GM04504 (cell line): ENCODE data around the gene DLG4.

Experiments
- DNase-seq: peaks from one replicate; pipeline ENCODE4 v3.0.0-alpha.2; 2012; ENCODE audit warnings: low read depth

Gene DLG4

DNA sequence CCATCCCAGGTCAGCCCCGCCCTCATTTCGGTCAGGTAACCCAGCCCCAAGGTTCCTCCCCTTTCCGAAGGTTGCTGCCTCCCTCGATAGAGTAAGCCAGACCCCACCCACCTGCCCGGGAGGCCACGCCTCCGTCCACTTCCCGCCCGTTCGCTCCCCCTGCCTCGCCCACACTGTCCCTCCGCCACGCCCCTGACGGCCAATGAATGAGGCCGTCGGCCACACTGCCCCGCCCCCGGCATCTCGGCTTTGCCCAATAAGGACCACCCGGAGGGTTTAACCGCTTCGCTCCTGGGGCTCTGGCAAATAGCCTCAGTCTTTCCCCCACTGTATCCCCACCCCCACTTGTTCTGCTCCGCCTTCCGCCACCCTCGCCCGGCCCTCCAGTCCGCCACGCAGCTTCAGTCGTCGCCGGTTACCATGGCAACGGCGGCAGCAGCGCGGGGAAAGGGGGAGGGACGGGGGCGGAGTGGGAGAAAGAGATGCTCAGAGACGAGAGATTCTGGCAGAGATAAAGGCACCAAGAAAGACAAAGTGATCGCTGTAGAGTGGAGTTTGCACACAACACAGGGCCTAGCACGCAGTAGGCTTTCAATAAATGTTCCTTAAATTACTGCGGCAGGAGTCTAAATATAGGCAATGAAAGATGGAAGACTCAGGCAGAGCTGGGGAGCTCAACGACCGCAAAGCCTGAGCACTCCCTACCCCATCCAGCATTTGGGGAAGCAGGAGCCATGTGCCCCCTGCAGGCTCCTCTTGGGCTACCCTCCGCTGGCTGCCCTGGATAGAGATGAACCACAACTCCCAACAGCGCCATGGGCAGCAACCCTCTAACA, 5.1 kb downstream of the DLG4 start:
- peak; percentile 90 for DNase-seq

DNA sequence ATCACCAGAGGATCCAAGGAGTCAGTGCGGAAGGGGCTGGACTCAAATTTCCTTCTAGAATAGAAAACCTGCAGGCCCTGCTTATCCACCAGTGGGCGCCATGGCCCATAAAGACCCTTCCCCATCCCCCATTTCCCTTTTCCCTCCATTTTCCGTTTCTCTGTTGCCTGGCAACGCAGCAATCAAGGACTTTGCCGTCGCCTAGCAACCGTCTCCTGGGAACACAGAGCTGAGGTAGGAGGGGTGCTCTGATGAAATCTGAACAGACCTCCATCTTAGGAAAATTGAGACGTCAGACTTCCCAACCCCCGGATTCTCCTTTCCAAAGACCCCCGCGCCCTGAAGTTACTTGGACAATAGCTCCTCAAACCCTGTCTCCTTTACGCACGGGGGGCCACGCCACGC, 5.7 kb downstream of the DLG4 start:
- DNase-seq: no peak

DNA sequence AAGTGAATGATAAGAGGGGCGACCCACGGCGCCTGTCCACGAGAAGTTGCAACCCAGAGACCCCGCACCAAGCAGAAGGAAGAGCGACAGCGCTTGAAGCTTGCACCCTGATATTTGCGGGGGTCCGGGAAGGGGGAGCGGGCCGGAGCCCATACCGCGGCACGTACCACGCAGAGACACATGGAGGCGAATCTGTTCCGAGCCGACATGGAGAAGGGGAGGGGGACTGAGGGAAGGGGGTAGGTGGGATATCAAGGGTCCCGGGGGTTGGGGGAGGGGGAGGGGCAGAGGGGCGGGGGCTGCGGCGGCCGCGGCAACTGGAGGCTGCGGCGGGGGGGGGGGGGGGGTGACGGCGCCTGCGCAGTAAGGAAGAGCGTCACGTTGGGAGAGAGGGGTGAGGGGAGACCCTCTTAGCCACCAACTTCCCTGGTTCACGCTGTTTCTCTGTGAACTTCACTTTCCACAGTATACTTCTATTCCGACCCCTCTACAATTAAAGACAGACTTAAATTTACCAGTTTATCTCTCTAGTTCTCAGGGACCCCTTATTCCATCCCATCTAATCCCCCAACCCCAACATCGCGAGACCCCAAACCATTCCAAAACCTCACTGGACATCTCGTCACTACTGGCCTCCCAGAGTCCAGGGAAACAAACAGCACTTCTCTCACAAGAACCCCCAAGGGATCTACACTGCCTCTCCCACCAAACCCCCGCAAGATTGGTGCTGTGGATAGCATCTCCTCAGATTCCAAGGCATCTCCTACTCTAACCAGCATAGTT, 8.0 kb downstream of the DLG4 start:
- DNase-seq: no peak

DNA sequence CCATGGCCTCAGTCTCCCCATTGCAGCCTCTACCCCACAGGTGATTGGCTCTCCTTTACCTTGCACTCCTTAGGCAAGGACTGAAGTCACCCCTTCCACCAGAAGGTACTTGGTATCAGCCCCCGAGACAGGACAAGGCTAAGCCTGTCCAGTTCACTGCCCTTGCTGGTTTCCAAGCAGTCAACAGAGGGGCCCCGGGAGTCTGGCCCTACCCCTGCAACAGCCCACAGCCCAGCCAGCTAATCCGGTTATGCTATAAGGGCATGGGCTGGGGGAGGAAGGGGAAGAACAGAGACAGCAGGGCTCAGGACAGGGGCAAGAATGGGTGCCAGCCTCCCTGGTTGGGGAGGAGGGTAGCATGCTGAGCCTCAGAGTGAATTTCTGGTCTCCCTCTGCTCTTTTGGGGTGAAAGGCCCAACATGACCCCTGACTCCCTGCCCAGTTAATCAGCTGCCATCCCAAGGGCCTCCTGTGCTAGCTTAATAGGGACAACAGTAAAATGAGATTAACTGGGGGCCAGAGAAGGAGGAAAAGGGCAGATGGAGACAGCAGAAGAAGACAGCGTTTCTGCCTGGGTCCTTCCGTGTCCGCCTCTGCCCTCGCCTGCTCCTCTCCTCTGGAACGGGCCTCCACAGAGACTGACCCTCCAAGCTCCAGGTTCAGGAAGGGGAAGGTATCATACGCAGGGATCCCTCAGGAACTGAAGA, 10.7 kb downstream of the DLG4 start:
- DNase-seq: no peak

DNA sequence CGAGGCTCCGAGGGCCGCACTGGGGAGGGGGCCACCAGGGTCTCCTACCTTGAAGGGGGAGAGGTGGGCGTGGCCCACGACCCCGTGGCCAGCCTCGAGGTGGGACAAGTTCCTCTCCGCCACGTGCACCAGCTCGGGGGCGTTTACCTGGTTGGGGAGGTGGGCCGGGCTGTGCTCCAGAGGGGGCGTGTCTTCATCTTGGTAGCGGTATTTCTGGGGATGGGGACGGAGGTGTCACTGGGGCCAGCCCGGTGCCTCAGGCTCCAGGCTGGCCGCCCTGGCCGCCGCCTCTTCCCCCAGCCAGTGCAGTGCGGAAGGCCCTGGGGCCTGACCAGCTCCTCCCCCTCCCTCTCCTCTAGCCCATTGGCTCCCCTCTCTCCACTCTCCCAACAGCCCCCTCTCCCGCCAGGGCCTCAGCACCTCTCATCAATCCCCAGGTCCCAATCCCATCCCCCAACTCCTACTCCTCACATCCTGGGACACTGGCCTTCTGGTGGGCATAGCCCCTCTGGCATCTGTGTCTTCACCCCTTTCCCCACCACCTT, 11.5 kb downstream of the DLG4 start:
- DNase-seq: no peak

DNA sequence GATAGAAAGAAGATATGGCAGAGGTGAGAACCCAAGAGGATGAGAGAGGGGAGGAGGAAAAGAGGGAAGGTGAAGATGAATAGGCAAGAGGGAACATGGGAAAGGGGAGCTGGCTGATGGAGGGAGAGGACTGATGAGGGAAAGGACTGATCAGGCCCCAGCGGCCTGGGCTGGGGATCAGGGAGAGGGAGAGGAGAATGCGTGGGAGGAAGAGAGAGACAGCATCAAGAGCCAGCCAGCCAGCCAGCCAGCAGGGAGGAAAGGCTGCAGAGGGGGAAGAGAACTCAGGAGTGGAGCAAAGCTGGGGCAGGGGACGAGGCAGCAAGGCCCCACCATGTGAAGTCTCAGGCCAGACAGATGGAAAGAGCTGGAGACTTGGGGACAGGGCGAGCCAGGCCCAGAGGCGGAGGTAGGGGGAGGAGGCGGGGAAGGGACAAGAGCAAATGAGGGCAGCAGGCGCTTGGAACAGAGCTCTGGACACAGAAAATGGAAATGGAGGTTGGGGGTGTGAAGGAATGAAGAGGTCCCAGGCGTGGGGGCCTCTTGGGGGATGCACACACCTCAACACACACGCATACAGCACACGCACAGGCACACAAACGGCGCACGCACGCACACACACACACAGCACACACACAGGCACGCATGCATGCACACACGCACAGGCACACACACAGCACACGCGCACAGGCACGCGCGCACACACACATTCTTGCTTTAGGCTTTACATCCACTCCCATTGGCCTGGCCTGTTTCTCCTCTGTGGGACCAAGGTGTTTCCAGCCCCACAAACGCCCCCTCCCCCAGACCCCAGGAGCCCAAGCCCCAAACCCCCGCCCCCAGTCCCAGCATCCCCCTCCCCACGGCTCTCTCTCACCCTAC, 12.3 kb downstream of the DLG4 start:
- DNase-seq: no peak

DNA sequence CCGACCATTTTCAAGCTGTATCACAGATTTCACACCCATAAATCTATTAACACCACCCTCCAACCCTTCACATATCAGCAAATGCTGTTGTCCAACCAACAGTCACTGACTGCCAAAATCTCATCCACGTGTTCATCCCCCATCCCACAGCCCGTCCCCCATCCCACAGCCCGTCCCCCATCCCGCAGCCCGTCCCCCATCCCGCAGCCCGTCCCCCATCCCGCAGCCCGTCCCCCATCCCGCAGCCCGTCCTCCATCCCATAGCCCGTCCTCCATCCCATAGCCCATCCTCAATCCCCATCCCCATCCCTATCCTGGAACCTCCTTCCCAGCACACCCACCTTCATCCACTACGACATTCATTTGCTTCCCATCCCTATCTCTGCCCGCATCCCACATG, 14.1 kb downstream of the DLG4 start:
- DNase-seq: no peak

DNA sequence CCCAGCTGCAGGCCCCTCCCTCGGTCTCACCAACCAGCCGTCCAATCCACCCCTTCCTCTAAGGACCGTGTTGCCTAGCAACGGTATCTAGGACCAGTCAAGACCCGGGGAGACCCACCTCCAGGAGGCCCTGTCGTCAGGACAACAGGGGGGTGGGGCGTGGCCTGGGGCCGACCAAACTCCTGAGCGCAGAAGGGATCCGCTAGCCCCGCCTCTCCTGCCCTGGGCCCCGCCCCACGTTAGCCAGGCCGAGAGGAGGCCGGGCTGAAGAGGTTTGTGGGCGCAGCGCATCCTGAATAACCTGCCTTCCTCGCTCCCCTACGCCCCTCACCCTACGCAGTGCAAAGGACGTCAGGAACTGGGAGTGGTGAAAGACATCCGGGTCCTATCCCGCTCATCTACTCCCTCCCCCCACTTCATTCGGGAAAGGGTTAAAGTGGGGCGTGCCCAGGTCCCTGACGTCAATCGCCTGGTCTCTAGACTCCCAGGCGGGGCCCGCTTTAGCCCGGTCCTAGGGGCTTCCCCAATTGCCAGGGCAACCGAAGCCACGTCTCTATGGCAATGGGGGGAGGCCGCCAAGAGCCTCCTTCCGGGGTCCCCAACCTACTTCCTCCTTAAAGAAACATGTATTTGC, 14.7 kb downstream of the DLG4 start:
- peak; percentile 24 for DNase-seq

DNA sequence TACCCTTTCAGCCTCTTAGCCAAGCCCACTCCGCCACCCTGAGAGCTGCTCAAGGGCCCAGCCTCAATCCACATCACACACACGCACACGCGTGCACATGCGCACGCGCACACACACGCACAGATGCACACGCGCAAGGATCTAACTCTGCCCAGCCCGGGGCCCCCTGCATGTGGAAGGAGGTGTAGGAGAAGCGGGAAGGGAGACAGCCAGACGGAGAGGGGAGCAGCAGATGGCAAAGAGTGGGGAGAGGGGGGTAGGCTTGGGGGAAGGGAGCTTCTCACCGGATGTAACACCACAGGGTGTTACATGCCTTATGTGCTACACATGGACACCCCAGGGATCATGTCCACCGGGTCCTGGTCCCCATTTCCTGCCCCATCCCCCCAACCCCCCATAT, 15.3 kb downstream of the DLG4 start:
- no peak for DNase-seq

DNA sequence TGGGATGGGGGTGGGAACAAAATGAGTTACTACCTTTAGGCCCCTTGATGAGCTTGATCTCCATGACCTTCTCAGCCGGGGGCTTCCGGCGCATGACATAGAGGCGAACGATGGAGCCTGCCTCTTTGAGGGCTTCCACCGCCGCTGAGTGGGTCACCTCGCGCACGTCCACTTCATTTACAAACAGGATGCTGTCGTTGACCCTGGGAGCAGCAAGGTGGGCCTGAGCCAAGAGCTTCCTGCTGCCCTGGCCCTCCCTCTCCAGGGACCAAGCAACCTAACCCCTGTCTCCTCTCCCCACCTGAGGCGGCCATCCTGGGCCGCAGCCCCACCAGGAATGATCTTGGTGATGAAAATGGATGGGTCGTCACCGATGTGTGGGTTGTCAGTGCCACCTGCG, 16.2 kb downstream of the DLG4 start:
- DNase-seq: no peak

DNA sequence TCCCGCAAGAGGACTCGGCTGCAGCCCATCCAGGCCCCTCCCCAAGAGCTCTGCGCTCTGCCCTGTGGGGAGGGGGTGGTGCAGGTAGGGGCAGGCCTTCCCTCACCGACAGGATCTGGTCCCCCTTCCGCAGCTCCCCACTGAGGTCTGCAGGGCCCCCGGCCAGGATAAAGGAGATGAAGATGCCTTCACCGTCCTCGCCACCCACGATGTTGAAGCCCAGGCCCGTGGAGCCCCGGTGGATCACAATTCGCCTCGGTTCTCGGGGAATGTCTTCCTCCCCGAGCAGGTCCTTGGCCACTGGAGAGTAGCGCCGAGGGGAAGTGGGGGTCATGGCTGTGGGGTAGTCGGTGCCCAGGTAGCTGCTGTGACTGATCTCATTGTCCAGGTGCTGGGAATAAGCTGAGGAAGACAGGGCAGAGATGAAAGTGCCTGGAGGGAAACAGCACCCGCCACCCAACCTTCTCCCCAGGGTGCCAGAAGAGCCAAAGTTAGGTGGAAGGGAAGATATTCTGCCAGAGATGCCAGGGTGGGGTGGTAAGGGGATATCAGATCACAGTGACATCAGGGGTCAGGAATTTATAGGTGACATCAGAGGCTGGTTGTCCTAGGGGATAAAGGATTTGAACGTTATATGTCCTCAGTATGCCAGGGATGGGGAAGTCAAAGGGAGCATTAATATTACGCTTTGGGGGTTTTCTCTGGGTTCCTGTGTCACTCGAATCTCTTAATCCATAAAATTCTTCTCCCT, 22.8 kb downstream of the DLG4 start:
- no peak for DNase-seq

DNA sequence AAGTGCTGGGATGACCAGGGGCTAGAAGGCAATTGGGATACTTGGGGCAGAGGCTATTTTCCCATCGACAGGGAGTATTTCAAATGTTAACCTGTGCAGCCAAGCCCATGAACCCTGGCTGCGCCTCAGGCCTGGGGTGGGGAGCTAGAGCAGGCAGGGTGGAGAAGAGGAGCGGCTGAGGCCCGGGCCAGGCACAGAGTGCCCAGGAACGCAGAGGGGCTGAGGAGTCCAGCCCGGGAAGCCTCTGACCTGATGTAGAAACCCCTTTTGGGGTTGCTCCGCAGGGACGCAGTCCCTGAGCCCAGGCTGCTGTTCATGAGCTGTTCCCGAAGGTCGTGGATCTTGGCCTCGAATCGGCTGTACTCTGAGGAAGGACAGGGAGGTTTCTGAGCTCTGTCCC, 23.7 kb downstream of the DLG4 start:
- DNase-seq: no peak

DNA sequence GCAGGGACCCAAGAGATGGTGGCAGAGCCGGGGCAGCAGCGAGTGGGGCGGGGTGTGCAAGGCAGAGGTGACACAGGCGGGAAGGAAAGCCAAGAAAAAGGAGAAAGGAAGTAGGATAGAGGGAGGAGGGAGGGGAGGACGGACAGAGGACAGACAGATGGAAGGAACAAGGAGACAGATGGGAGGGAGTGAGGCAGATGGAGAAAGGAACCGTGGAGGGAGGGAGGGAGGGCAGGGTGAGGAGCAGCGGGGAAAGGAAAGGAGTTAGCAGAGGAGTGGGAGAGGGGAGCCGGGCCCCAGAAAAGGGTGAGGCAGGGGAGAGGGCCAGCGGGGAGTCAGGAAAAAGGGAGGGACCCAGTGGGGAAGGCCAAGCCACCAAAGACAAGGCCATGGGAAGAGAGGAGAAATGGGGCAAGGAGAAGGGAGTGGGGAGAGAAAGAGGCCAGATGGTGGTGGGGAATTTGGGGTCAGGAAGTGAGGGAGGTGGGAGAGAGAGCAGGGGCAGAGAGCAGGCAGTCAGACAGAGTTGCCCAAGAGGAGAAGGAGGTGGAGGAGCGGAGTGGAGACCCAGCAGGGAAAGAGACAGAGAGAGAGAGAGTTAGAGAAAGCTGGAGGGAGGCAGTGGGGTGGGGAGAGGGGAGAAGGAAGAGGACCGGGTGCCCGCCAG, 27.2 kb downstream of the DLG4 start:
- DNase-seq: no peak

DNA sequence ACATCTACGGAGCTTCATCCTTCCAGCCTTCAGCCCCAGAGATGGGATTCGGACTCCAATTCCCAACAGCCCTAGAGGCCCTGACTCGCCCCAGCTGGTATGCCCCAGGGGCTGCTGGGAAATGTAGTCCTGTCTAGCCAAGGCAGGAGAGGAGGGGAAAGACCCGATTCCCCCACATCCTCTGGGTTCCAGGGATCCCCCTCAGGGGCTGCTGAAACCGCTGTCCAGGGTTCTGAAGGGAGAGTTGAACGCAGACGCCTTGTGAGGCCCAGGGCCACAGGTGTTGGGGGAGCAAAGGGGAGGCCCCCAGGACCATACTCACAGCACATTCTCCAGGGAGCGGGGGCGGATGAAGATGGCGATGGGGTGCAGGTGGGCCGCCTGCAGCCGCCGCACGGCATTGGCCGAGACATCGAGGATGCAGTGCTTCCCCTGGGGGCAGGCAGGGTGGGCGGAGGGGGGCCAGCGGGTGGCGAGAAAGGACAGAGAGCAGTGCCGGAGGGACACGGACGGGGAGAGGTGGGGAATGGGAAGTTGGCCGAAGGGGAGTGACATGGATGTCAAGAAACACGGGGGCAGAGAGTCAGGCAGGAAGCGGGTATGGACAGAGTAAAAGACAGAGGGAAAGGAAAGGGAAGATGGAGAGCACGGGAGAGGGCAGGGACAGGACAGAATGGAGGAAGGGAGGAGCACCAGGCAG, 27.9 kb downstream of the DLG4 start:
- DNase-seq: no peak

DNA sequence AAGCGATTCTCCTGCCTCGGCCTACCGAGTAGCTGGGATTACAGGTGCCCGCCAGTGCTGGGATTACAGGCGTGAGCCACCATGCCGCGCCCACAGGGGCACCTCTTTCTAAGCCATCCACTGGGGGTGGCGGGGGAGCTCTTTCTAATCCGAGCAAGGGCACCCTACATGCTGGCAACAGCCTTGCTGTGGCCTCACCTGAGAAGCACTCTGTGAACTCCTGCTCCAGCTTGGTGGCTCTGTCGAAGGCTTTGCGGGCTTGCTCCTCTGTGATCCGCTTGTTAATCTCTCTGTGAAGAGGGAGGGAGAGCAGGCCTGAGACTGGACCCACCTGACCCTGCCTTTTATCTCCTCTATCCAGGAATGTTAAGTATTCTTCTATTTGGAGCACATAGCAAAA, 28.6 kb downstream of the DLG4 start:
- no peak for DNase-seq

DNA sequence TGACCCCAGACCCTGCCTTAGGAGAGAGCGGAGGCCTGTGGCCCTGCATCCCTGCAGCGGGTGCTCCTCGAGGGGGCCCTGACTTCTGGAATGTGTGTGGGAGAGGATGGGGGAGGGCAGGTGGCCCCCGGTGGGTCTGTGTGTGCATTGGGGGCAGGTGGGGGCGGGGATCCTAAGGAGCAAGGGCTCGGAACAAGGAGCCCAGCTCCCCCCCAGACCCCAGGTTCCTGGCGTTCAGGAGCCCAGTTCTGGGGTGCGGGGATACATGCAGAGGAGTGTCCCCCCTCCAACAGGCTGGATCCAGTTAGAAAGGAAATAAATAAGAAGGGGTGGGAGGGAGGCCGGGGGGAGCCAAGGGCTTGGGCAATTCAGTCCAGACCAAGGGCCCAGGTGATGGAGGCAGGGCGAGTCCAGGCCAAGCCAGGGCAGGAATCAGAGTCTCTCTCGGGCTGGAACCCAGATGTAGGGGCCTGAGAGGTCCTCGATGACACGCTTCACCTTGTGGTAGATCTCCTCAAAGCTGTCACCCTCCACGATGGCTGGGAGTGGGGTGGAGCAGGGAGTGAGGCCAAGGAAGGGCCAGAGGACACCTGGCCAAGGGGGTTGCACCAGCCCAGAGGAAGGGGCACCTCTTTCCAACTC, 29.2 kb downstream of the DLG4 start:
- DNase-seq: no peak

DNA sequence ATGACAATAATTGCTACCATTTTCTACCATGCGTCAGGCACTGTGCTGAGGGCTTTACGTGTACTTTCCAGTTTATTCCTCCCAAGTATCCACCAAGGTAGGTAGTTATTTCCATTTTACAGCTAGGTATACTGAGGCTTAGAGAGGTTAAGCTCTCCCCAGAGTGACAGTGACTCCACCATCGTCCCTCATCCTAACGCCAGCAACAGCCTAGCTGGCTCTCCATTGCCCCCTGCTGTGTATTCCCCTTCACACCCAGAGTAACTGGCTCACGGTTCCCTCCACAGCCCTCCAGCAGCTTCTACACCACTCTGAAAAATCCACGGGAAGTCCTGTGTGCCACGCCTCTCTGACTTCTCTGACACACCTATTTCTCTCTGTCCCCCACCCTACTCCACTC, 33.4 kb downstream of the DLG4 start:
- no peak for DNase-seq

DNA sequence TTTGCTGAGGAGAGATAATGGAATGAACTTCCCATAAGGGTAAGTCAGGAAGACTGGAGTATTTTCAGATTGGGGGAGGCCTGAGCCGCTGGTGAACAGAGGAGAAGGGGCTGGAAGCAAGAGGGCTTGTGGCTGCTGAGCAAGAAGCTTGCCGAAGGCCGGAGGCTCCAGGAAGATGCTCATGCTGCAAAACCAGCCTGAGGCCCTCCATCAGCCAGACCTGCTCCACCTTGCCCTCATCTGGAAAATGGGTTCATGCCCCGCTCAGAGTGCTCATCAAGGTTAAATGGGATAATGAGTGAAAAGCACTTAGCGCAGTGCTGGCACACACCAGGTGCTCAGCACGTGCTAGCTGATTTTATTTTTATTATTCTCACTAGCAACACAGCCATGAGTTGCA, 35.0 kb downstream of the DLG4 start:
- no peak for DNase-seq

DNA sequence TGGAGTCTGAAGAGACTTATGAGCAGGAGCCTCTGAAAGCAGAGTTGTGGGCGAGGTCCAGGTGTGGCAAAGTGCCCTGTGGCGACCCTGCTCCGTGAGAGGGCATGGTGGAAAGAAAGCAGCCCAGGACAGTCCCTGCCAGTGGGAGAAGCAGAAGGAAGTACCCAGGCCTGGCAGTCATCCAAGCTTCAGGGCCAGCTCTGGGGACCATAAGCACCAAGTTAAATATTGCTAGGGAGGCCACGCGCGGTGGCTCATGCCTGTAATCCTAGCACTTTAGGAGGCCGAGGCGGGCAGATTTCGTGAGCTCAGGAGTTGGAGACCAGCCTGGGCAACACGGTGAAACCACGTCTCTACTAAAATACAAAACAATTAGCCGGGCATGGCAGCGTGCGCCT, 35.5 kb downstream of the DLG4 start:
- DNase-seq: no peak
